SK-MEL-5 (cell line): Measurements from ENCODE around the gene DOK5. TPM values are rescaled to one million over a fixed set of nuclear protein-coding genes. Genes with fewer than 3 reads are reported as not detected.

Experiments used
- DNase-seq: peaks from one replicate; pipeline ENCODE4 v3.0.0-alpha.2; 2016; ENCODE audit warnings: low read depth, low spot score
- in situ Hi-C: cut with HindIII; loops from 2 replicates; pipeline ENCODE4 v1.10.0; 2016; ENCODE audit warnings: low sequenced_read_pairs, high pct_unique_total_duplicates, low pct_unique_long_range_greater_than_20kb
- total RNA-seq: library from RNA; depleted of rRNA; stranded (reverse); fragments of >200 nt; shearing (Covaris generic); gene quantifications from 2 replicates; pipeline ENCODE4 v1.2.3, GENCODE V29; 2014

Gene DOK5
- total RNA-seq, 1 experiment from 2014 or later = 2.2 TPM

- no peak for DNase-seq
- in situ Hi-C loops = no loop called here
Measured at GRCh38 chr20:54539521-54540046, 64.2 kb downstream of the DOK5 start.

- in situ Hi-C loops = no loop called here
- DNase-seq = no peak
Measured at GRCh38 chr20:54543369-54543768, 68.0 kb downstream of the DOK5 start.

GRCh38 chr20:54545676-54546358, 70.4 kb downstream of the DOK5 start:
- DNase-seq = no peak
- in situ Hi-C loops = no loop called here

DNA sequence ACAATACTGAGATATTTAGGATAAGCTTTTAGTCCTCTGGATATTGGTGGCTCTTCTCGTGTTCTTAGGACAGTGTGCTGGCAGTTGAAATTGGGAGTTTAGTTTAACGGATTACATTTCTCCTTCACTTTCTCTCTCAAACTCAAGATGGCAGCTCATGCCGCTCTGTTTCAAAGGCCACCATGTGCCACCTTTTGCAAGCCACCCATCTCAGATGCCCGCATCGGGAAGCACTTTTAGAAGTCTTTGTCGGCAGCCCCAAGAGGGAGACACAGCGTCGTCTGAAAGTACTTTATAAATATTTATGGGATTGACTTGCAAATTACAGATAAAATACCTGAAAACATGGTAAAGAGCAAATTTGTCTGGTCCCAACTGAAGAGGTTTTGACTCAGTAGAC, 73.5 kb downstream of the DOK5 start:
- in situ Hi-C loops = no loop called here
- no peak for DNase-seq

DNA sequence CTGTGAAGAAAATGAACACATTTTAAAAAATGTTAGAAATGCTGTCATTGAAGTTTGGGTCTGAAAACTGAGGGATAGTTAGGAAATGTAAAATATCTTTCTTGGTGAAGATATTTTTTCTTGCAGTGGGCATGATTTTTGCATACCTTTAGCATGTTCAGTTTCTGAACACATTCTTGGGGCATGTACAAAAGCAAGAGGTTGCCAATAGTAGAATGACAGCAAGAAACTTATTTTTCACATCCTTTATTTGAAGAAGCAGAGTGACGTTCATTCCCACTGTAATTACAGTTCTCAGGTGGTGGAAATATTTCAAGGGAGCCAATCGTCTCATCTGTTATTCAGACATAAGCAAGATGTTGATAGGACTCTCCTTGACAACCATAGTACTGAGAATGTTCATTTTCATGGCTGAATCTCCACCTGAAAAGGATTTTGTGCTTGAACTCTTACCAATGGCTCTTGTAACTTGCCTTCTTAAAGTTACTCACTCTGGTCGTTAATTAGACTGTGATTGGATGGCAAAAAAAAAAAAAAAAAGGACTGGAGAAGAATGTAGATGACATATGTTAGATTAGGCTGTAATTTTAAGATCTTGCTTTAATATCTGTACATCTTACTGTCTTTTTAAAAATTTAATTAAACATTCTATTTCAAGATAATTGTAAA, 74.4 kb downstream of the DOK5 start:
- in situ Hi-C loops = no loop called here

DNA sequence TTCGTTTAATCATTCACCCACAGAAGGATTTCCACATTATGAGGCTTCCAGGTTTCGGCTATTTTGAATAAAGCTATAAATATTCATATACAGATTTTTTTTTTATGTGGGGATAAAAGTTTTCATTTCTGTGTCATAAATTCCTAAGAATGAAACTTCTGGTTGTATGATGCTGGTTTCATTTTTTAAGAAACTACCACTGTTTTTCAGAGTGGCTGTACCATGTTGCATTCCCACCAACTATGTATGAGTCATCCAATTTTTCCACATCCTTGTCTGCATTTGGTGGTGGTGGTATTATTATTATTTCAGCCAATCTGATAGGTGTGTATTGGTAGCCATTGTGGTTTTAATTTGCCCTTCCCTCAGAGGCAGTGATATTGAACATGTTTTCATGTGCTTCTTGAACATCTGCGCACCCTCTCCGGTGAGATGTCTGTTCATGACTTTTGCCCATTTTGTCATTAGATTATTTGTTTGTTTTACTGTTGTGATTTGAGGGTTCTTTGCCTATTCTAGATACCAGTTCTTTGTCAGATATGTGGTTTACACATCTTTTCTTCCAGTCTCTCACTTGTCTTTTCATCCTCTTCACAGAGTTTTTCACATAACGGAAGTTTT, 75.5 kb downstream of the DOK5 start:
- in situ Hi-C loops = no loop called here
- no peak for DNase-seq

More for the DNA sequence above, 74.4 kb downstream of the DOK5 start:
- DNase-seq = no peak

DNA sequence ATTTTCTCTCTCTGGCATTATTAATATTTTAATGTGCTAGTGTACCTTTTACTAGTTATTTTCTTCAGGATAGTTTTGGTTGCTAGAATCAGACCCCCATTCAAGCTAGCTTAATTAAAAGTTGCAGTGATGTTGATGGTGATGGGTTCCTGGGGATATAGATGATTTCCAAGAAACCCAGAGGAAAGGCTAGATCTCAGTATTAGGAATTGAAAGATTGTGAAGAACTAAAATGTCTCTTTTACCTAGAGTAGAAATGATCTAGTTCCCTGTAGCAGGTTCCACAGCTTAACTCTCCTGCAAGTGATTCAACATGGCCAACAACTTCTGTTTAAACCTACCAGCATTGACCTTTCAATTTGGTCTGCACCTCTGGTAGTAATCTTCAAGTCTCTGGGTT, 78.6 kb downstream of the DOK5 start:
- in situ Hi-C loops = no loop called here
- no peak for DNase-seq

DNA sequence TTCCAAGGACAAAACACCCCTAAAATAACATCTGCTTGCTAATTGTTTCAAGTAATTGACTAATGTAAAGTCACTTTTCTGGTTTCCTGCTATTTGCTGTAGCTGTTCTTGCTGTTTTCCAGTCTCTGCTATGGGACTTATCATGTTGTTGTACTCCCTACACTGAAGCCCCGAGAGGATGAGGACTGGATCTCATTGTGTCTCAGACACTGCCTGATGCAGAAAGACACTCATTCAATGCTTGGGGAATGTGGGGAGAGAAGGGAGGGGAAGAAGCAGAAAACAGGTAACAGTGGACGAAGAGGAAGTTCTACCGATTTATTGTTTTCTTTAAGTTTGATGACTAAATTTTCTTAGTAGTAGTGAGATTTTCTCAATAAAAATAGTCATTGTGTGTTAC, 79.8 kb downstream of the DOK5 start:
- no peak for DNase-seq
- in situ Hi-C loops = no loop called here

GRCh38 chr20:54556406-54556805, 81.0 kb downstream of the DOK5 start:
- no peak for DNase-seq

GRCh38 chr20:54557806-54558590, 82.6 kb downstream of the DOK5 start:
- no peak for DNase-seq
- in situ Hi-C loops = no loop called here

More at GRCh38 chr20:54556406-54556805, 81.0 kb downstream of the DOK5 start:
- in situ Hi-C loops = no loop called here

GRCh38 chr20:54559890-54560289, 84.5 kb downstream of the DOK5 start:
- in situ Hi-C loops = no loop called here
- no peak for DNase-seq

GRCh38 chr20:54560357-54560756, 85.0 kb downstream of the DOK5 start:
- no peak for DNase-seq
- in situ Hi-C loops = no loop called here

GRCh38 chr20:54565255-54565654, 89.9 kb downstream of the DOK5 start:
- in situ Hi-C loops = no loop called here
- DNase-seq = no peak

GRCh38 chr20:54566031-54566688, 90.8 kb downstream of the DOK5 start:
- in situ Hi-C loops = no loop called here
- no peak for DNase-seq

DNA sequence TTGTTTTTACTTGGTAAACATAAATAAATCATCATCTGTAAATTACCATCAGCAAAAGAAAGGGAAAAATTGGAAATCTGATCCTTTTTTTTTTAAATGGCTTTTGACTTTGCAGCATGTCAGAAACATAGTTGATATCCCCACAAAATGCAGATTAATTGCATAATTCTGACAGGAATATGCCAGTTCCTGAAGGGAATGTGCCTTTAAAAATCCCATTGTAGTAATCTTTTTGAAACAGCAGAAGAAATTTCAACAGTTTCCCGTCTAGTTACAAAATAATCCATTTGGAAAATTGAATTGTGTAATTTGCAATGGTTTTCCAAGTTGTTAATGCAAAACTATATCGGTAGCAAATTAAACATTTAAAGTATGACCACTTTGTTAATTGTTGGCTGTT, 95.2 kb downstream of the DOK5 start:
- DNase-seq = no peak
- in situ Hi-C loops = no loop called here

- no peak for DNase-seq
- in situ Hi-C loops = no loop called here
Measured at GRCh38 chr20:54572665-54573435, 97.5 kb downstream of the DOK5 start.

DNA sequence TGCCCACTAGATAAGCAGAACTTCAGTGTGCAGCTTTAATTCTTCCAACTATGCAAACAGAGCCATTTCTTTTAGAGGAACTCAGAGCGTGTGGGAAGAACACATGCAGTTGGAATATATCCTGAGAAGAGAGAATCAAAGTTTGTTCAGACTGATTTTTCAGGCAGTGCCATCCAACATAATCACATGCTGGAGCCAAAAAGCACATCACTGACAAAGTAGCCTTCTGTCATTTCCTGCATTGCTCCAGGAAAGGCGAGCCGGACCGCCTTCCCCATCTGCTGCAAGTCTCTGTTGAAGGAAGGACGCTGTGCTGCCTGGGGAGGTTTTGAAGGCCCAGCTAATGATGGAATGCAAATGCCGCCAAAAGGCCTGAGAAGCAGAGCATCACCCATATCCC, 98.4 kb downstream of the DOK5 start:
- DNase-seq = no peak
- in situ Hi-C loops = no loop called here
